Amniotic epithelial cell (primary cell): ENCODE measurements around the gene PSMB10.
A peak's percentile ranks its signal among the peaks of the same experiment; 100 is the strongest.

ENCODE experiments used
- DNase-seq: peaks from one replicate; pipeline ENCODE4 v3.0.0-alpha.2; 2010; ENCODE audit warnings: low read depth

PSMB10 gene

GRCh38 chr16:67892375-67892774 is 44.3 kb downstream of the PSMB10 start:
- no peak for DNase-seq

- DNase-seq, result no peak
Measured at GRCh38 chr16:67888331-67888730, 48.3 kb downstream of the PSMB10 start.

- no peak for DNase-seq
Measured at GRCh38 chr16:67886387-67886786, 50.3 kb downstream of the PSMB10 start.

GRCh38 chr16:67885976-67886375 is 50.7 kb downstream of the PSMB10 start:
- DNase-seq, result no peak

GRCh38 chr16:67885545-67885944 is 51.1 kb downstream of the PSMB10 start:
- DNase-seq, result no peak

- peak; percentile 85 for DNase-seq
Measured at GRCh38 chr16:67884684-67885083, 52.0 kb downstream of the PSMB10 start, which contains the start of gene NRN1L. Gene NRN1L (plus strand): TSS chr16:67884885. CDS start chr16:67884904, 19 bp downstream.
